Activated naive CD8-positive, alpha-beta T cell treated with anti-CD3 and anti-CD28 coated beads, Interleukin-2, amount 10 ng/mL, durations not matched to agents 7 days and 5 days (primary cell): Measurements from ENCODE around the gene LHFPL3. TPM values are rescaled to one million over a fixed set of nuclear protein-coding genes. Genes with fewer than 3 reads are reported as not detected.

Experiments used
- ATAC-seq: fragments of 150-1000 bp; cut with Tn5 transposase; one replicate; pipeline ENCODE4 v1.10.0; 2021; ENCODE audit warnings: low read depth, moderate library complexity
- POLR2A ChIA-PET: fragments of 350-600 bp; sonication (Branson Sonifier 250); formaldehyde crosslinking; loops from one replicate; lab custom pipeline; 2021; ENCODE audit warnings: antibody characterized with exemption; lab: Charles Lee
- DNase-seq: peaks from one replicate; pipeline ENCODE4 v3.0.0; 2021
- H3K27ac Mint-ChIP-seq: one replicate; pipeline ENCODE4 v1.8.0; 2022; ENCODE audit warnings: mild to moderate bottlenecking, mixed read lengths
- H3K27me3 Mint-ChIP-seq: one replicate; pipeline ENCODE4 v1.8.0; 2022; ENCODE audit warnings: mild to moderate bottlenecking, moderate library complexity, mixed read lengths
- H3K36me3 Mint-ChIP-seq: one replicate; pipeline ENCODE4 v1.8.0; 2021; ENCODE audit warnings: mild to moderate bottlenecking, mixed read lengths
- H3K4me1 Mint-ChIP-seq: one replicate; pipeline ENCODE4 v1.8.0; 2021; ENCODE audit warnings: mixed read lengths
- H3K4me3 Mint-ChIP-seq: one replicate; pipeline ENCODE4 v1.8.0; 2022; ENCODE audit warnings: mild to moderate bottlenecking, moderate library complexity, mixed read lengths
- H3K9me3 Mint-ChIP-seq: one replicate; pipeline ENCODE4 v1.8.0; 2021; ENCODE audit warnings: mixed read lengths
- total RNA-seq, 2 experiments: library from RNA; stranded (reverse); gene quantifications; one replicate each; pipeline ENCODE4 v1.2.3, GENCODE V29; 2021

Gene LHFPL3
- total RNA-seq, 2 experiments from 2014 or later, result not detected

- Mint-ChIP-seq H3K9me3 (no peaks in the 10 kb centered on the region), H3K4me3 (no peak overlapping the region), H3K4me1 (no peaks in the 10 kb centered on the region), H3K27ac (no peak overlapping the region), H3K27me3 (peaks cover 7% of the 10 kb centered on the region), H3K36me3 (no peaks in the 10 kb centered on the region)
- POLR2A ChIA-PET, result no interaction called here
- ATAC-seq (no peak), DNase-seq (no peak)
Observed at GRCh38 chr7:104850374-104850773, 522.0 kb downstream of the LHFPL3 start.

GRCh38 chr7:104851268-104851667 is 522.9 kb downstream of the LHFPL3 start:
- POLR2A ChIA-PET, result no interaction called here
- no peaks in the 10 kb centered on the region for H3K36me3 Mint-ChIP-seq
- DNase-seq (no peak), ATAC-seq (no peak)
- H3K27ac Mint-ChIP-seq, result no peak overlapping the region
- H3K4me1 Mint-ChIP-seq, result no peaks in the 10 kb centered on the region
- H3K27me3 Mint-ChIP-seq, result peaks cover 3% of the 10 kb centered on the region
- no peaks in the 10 kb centered on the region for H3K9me3 Mint-ChIP-seq
- no peak overlapping the region for H3K4me3 Mint-ChIP-seq

- Mint-ChIP-seq H3K36me3 (no peaks in the 10 kb centered on the region), H3K27ac (no peak overlapping the region), H3K4me1 (peaks cover 2% of the 10 kb centered on the region)
Observed at GRCh38 chr7:104852386-104852785, 524.0 kb downstream of the LHFPL3 start.

GRCh38 chr7:104855861-104856260 is 527.5 kb downstream of the LHFPL3 start:
- POLR2A ChIA-PET, result no interaction called here
- H3K4me3 Mint-ChIP-seq, result no peak overlapping the region
- ATAC-seq (no peak), DNase-seq (no peak)
- H3K9me3 Mint-ChIP-seq, result no peaks in the 10 kb centered on the region
- no peak overlapping the region for H3K27ac Mint-ChIP-seq
- H3K27me3 Mint-ChIP-seq, result no peaks in the 10 kb centered on the region
- peaks cover 13% of the 10 kb centered on the region for H3K4me1 Mint-ChIP-seq
- no peaks in the 10 kb centered on the region for H3K36me3 Mint-ChIP-seq

More at GRCh38 chr7:104852386-104852785, 524.0 kb downstream of the LHFPL3 start:
- DNase-seq (no peak), ATAC-seq (no peak)
- POLR2A ChIA-PET, result interaction anchor here (0.5 kb wide), 1 partner anchor 57 kb away, joined by 3 read pairs; no protein-coding TSS in a partner anchor
- H3K27me3 Mint-ChIP-seq, result no peaks in the 10 kb centered on the region
- no peaks in the 10 kb centered on the region for H3K9me3 Mint-ChIP-seq
- no peak overlapping the region for H3K4me3 Mint-ChIP-seq

- no peak for DNase-seq
- POLR2A ChIA-PET, result no interaction called here
- peak overlapping the region; percentile 52 for H3K4me3 Mint-ChIP-seq
- no peaks in the 10 kb centered on the region for H3K27me3 Mint-ChIP-seq
- no peaks in the 10 kb centered on the region for H3K9me3 Mint-ChIP-seq
- no peak overlapping the region for H3K27ac Mint-ChIP-seq
- peak; percentile 65 for ATAC-seq
- no peaks in the 10 kb centered on the region for H3K36me3 Mint-ChIP-seq
- H3K4me1 Mint-ChIP-seq, result peaks cover 13% of the 10 kb centered on the region
Observed at GRCh38 chr7:104857458-104858425, 529.3 kb downstream of the LHFPL3 start.

DNA sequence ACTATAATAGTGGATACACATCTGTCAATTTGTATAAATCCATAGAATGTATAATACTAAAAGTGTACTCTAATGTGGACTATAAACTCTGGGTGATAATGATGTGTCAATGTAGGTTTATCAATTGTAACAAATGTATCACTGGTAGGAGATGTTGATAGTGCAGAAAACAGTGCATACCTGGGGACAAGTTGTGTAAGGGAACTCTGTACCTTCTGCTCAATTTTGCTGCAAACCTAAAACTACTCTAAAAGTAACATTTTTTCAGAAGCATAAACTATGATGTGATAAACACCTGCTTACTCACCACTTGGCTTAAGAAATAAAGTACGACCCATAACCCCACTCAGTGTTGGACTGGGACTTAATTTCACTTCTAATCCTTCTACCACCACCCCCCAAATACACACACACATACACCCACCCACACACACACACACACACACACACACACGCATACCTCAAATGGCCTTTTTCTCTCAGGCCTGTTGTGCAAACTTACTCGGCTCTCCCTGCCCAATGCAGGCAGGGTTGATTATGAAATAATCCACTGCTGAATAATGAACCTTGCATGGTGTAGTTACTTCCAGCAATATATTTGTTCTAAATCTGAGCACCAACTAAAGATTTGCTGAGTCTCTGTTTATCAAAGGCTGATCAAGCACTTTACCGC is 531.5 kb downstream of the LHFPL3 start:
- H3K36me3 Mint-ChIP-seq, result no peaks in the 10 kb centered on the region
- no peak overlapping the region for H3K27ac Mint-ChIP-seq
- no peak for DNase-seq
- ATAC-seq, result no peak
- H3K9me3 Mint-ChIP-seq, result peaks cover 2% of the 10 kb centered on the region
- H3K27me3 Mint-ChIP-seq, result no peaks in the 10 kb centered on the region
- H3K4me3 Mint-ChIP-seq, result no peak overlapping the region
- H3K4me1 Mint-ChIP-seq, result peaks cover 13% of the 10 kb centered on the region
- POLR2A ChIA-PET, result no interaction called here

DNA sequence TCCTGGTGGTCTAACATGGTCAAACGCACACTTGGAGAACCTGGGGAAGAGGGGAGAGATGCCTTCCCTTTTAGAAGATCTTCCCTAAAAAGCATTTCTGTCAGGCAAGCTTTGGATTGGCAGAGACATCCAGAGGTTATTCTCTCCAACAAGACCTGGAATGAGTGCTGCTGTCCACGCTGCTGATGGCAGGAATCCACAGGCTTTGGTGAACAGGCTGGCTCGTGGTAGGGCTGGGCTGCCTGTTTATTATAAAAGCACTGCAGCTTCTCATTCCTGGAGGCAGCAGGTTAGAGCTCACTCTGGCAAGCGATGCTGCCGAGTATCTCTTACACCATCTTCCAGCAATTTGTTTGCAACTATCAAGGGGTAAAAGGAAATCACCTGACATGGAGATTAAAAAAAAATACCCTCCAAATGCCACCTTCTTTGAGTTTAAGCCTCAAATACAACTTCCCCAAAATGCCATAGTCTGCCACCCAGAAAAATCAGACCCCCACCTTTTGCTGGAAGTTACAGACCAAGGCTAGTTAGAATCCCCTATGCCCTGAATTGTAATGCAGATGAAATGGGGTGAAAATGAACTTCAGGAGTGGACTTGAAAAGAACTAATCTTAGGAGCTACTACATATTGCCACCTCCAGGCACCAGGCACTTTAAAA is 533.5 kb downstream of the LHFPL3 start:
- no peaks in the 10 kb centered on the region for H3K36me3 Mint-ChIP-seq
- no peak for ATAC-seq
- POLR2A ChIA-PET, result no interaction called here
- peaks cover 4% of the 10 kb centered on the region for H3K27me3 Mint-ChIP-seq
- H3K4me1 Mint-ChIP-seq, result peaks cover 13% of the 10 kb centered on the region
- peaks cover 5% of the 10 kb centered on the region for H3K9me3 Mint-ChIP-seq
- no peak overlapping the region for H3K4me3 Mint-ChIP-seq
- no peak for DNase-seq
- H3K27ac Mint-ChIP-seq, result no peak overlapping the region

- no peak for ATAC-seq
- Mint-ChIP-seq H3K4me3 (no peak overlapping the region), H3K9me3 (peaks cover 5% of the 10 kb centered on the region)
Observed at GRCh38 chr7:104862719-104863118, 534.3 kb downstream of the LHFPL3 start.

GRCh38 chr7:104873401-104873800 is 545.0 kb downstream of the LHFPL3 start:
- Mint-ChIP-seq H3K27ac (no peak overlapping the region), H3K9me3 (no peaks in the 10 kb centered on the region), H3K4me1 (peaks cover 2% of the 10 kb centered on the region), H3K36me3 (no peaks in the 10 kb centered on the region), H3K27me3 (peaks cover 1% of the 10 kb centered on the region), H3K4me3 (no peak overlapping the region)
- DNase-seq, result no peak
- POLR2A ChIA-PET, result no interaction called here
- ATAC-seq, result no peak

More at GRCh38 chr7:104862719-104863118, 534.3 kb downstream of the LHFPL3 start:
- no peak for DNase-seq
- Mint-ChIP-seq H3K36me3 (no peaks in the 10 kb centered on the region), H3K27ac (no peak overlapping the region), H3K27me3 (peaks cover 5% of the 10 kb centered on the region), H3K4me1 (peaks cover 9% of the 10 kb centered on the region)
- POLR2A ChIA-PET, result no interaction called here

GRCh38 chr7:104878577-104878976 is 550.2 kb downstream of the LHFPL3 start:
- ATAC-seq, result peak; percentile 39
- peak overlapping the region; percentile 43 for H3K27ac Mint-ChIP-seq
- POLR2A ChIA-PET, result no interaction called here

GRCh38 chr7:104883248-104883717 is 554.9 kb downstream of the LHFPL3 start:
- Mint-ChIP-seq H3K36me3 (no peaks in the 10 kb centered on the region), H3K27me3 (peaks cover 8% of the 10 kb centered on the region), H3K27ac (no peak overlapping the region), H3K4me1 (peaks cover 9% of the 10 kb centered on the region), H3K9me3 (no peaks in the 10 kb centered on the region), H3K4me3 (no peak overlapping the region)
- no peak for ATAC-seq
- POLR2A ChIA-PET, result no interaction called here
- no peak for DNase-seq

More at GRCh38 chr7:104878577-104878976, 550.2 kb downstream of the LHFPL3 start:
- Mint-ChIP-seq H3K36me3 (no peaks in the 10 kb centered on the region), H3K27me3 (no peaks in the 10 kb centered on the region), H3K9me3 (no peaks in the 10 kb centered on the region), H3K4me1 (peaks cover 7% of the 10 kb centered on the region), H3K4me3 (peak overlapping the region; percentile 21)
- no peak for DNase-seq

DNA sequence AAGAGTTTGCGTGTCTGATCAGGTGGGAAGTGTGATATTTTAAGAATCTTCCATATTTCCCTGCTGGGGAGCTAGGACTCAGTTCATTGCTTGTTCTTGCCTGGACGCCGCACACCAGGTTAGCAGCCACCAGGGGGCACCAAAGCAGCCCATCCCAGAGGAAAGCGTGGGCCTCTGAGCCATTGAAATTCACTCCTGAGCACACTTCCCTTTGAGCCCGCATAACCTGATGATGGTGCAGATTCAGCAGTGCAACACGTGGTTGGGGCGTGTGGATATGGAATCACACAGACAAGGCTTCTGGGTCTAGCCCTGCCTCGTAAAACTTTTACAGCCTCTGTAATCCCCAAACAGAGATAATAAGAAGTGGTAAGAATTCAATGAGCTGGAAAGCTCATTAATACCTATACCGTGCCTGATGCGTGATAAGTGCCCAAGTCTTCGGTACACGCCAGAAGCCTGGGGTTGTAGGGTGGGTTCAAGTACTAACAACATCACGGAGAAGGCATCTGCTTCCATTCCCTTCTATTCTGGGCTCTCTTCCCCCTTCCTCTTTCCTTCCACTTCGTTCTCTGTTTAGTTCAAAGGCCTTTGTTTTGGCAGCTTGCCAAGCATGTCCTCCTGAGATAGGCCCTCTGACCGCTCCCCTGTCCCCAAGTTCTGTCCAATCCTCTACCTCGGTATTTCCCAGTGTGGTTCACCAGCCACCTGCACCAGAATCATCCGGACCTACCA is 555.5 kb downstream of the LHFPL3 start:
- H3K36me3 Mint-ChIP-seq, result no peaks in the 10 kb centered on the region
- no peaks in the 10 kb centered on the region for H3K9me3 Mint-ChIP-seq
- H3K4me1 Mint-ChIP-seq, result peaks cover 4% of the 10 kb centered on the region
- peak; percentile 76 for DNase-seq
- no peak overlapping the region for H3K4me3 Mint-ChIP-seq
- H3K27ac Mint-ChIP-seq, result no peak overlapping the region
- peak; percentile 74 for ATAC-seq
- POLR2A ChIA-PET, result no interaction called here
- H3K27me3 Mint-ChIP-seq, result peaks cover 8% of the 10 kb centered on the region
